Small intestine (tissue), 7 donors: Measurements from ENCODE around the gene EDRF1. TPM values are rescaled to one million over a fixed set of nuclear protein-coding genes. Genes with fewer than 3 reads are reported as not detected.

Experiments used
- DNase-seq, 2 donors: peaks; one replicate each; pipeline versions ENCODE4 v3.0.0 to v3.0.0-alpha.2; 2013
- FAIRE-seq: peaks from 2 replicates; lab custom pipeline; 2012; peaks lifted over from hg19 to GRCh38; lab: Jason Lieb, UNC
- H3K27ac ChIP-seq, 3 donors: one replicate each; pipeline ENCODE4 v1.5.1; 2013; ENCODE audit warnings: low read length in 2 of 3, mild to moderate bottlenecking in 2 of 3, control low read depth in 1 of 3, inconsistent platforms in 1 of 3, low read depth in 1 of 3, moderate library complexity in 1 of 3
- H3K27me3 ChIP-seq, 3 donors: one replicate each; pipeline ENCODE4 v1.6.1; 2013; ENCODE audit warnings: low read length in 3 of 3, inconsistent platforms in 1 of 3; ENCODE audit not compliant: control insufficient read depth in 3 of 3, insufficient read depth in 3 of 3
- H3K36me3 ChIP-seq, 3 donors: one replicate each; pipeline ENCODE4 v1.6.1; 2013; ENCODE audit warnings: low read length in 3 of 3, inconsistent platforms in 1 of 3, low read depth in 1 of 3, mild to moderate bottlenecking in 1 of 3, moderate library complexity in 1 of 3; ENCODE audit not compliant: control insufficient read depth in 3 of 3, insufficient read depth in 2 of 3
- H3K4me1 ChIP-seq, 3 donors: one replicate each; pipeline ENCODE4 v1.6.1; 2013; ENCODE audit warnings: low read length in 2 of 3, inconsistent platforms in 1 of 3, low read depth in 1 of 3, mild to moderate bottlenecking in 1 of 3, moderate library complexity in 1 of 3; ENCODE audit not compliant: control insufficient read depth in 3 of 3, insufficient read depth in 2 of 3
- H3K4me3 ChIP-seq, 3 donors: one replicate each; pipeline ENCODE4 v1.5.1; 2013; ENCODE audit warnings: low read length in 3 of 3, control low read depth in 1 of 3, inconsistent platforms in 1 of 3, low read depth in 1 of 3, mild to moderate bottlenecking in 1 of 3, moderate library complexity in 1 of 3
- H3K9me3 ChIP-seq, 2 donors: one replicate each; pipeline ENCODE4 v1.6.1; 2013; ENCODE audit warnings: low read depth in 1 of 2, low read length in 1 of 2; ENCODE audit not compliant: control insufficient read depth in 2 of 2, insufficient read depth in 1 of 2
- WGBS, 3 donors: extraction: QIAGEN DNeasy Blood & Tissue Kit; methylation state at CpG; one replicate each; pipeline ENCODE4 v1.1.7; 2013; 5-methylcytosine and 5-hydroxymethylcytosine counted together
- polyA plus RNA-seq, 4 donors: library from polyadenylated mRNA; stranded (reverse) in 3 of 4; unstranded in 1 of 4; fragments of 200-250 nt in 3 of 4; fragments of 120-200 nt in 1 of 4; gene quantifications; one replicate each; pipeline versions ENCODE4 v1.2.1 to v1.2.3, GENCODE V29; 2013
- donor health status: healthy with polysubstance abuse.
- donor health status: control.
- donor health status: control.
- donor health status: Bipolar disorder and iron deficiency.
- donor health status: healthy.

Gene EDRF1
- polyA plus RNA-seq, 4 donors = 8.6 to 30.4 (median 11.2) TPM

- no peak overlapping the region for H3K4me3 ChIP-seq
These were observed 54.4 kb downstream of the EDRF1 start for GRCh38 chr10:125773687-125774543.

GRCh38 chr10:125774581-125775191 lies 55.2 kb downstream of the EDRF1 start:
- WGBS, 3 donors = 85 to 91% (median 90%) methylated on average over 30 to 32 of the region's 32 CpGs
- H3K9me3 ChIP-seq = peaks cover 0 to 2% of the 10 kb centered on the region in 2 donors
- no peaks in the 10 kb centered on the region for H3K36me3 ChIP-seq
- no peak for FAIRE-seq
- H3K27ac ChIP-seq = no peak overlapping the region
- no peaks in the 10 kb centered on the region for H3K27me3 ChIP-seq
- H3K4me1 ChIP-seq = no peaks in the 10 kb centered on the region
- no peak for DNase-seq
- no peak overlapping the region for H3K4me3 ChIP-seq

More at GRCh38 chr10:125773687-125774543, 54.4 kb downstream of the EDRF1 start:
- Histone ChIP-seq H3K9me3 (no peaks in the 10 kb centered on the region), H3K4me1 (no peaks in the 10 kb centered on the region), H3K27me3 (no peaks in the 10 kb centered on the region), H3K36me3 (peaks cover 0 to 5% (median 0%) of the 10 kb centered on the region in 3 donors), H3K27ac (no peak overlapping the region)
- FAIRE-seq = no peak
- no peak for DNase-seq
- WGBS, 3 donors = 79 to 89% (median 87%) methylated on average over 49 to 75 of the region's 75 CpGs

- H3K9me3 ChIP-seq = peaks cover 0 to 9% of the 10 kb centered on the region in 2 donors
- no peak within 1 kb of the TSS for H3K27ac ChIP-seq
- no peaks in the 10 kb centered on the region for H3K27me3 ChIP-seq
- WGBS, 3 donors = 91 to 95% (median 94%) methylated on average over 25 to 26 of the region's 26 CpGs
- H3K4me3 ChIP-seq = no peak within 1 kb of the TSS
- DNase-seq = no peak
- FAIRE-seq = no peak
- H3K36me3 ChIP-seq = no peaks in the 10 kb centered on the region
- H3K4me1 ChIP-seq = no peaks in the 10 kb centered on the region
These were observed 56.1 kb downstream of the EDRF1 start, which contains the start of gene MMP21 for GRCh38 chr10:125775491-125776106. MMP21 (minus strand) TSS chr10:125775821; CDS start chr10:125775821, 0 bp downstream.

- H3K4me3 ChIP-seq = no peak overlapping the region
- no peak for FAIRE-seq
- no peaks in the 10 kb centered on the region for H3K27me3 ChIP-seq
- no peak overlapping the region for H3K27ac ChIP-seq
- DNase-seq = no peak
- 83 to 92% (median 87%) methylated on average over 9 of the region's 9 CpGs for WGBS, 3 donors
- no peaks in the 10 kb centered on the region for H3K4me1 ChIP-seq
- H3K36me3 ChIP-seq = no peaks in the 10 kb centered on the region
- H3K9me3 ChIP-seq = peaks cover 0 to 9% of the 10 kb centered on the region in 2 donors
These were observed 58.3 kb downstream of the EDRF1 start for GRCh38 chr10:125777806-125778205.

GRCh38 chr10:125778556-125778955 lies 59.0 kb downstream of the EDRF1 start:
- DNase-seq = no peak
- Histone ChIP-seq H3K9me3 (peaks cover 0 to 9% of the 10 kb centered on the region in 2 donors), H3K4me1 (no peaks in the 10 kb centered on the region), H3K27ac (no peak overlapping the region), H3K4me3 (no peak overlapping the region), H3K36me3 (no peaks in the 10 kb centered on the region), H3K27me3 (no peaks in the 10 kb centered on the region)
- FAIRE-seq = no peak
- WGBS, 3 donors = 56 to 65% (median 63%) methylated on average over 5 of the region's 5 CpGs

- DNase-seq (no peak), FAIRE-seq (no peak)
- WGBS, 3 donors = 76 to 82% (median 80%) methylated on average over 10 of the region's 10 CpGs
- H3K9me3 ChIP-seq = peaks cover 0 to 9% of the 10 kb centered on the region in 2 donors
- H3K36me3 ChIP-seq = no peaks in the 10 kb centered on the region
- H3K27me3 ChIP-seq = no peaks in the 10 kb centered on the region
- H3K4me1 ChIP-seq = no peaks in the 10 kb centered on the region
- no peak overlapping the region for H3K27ac ChIP-seq
- H3K4me3 ChIP-seq = no peak overlapping the region
These were observed 60.2 kb downstream of the EDRF1 start for GRCh38 chr10:125779403-125780327.

- Histone ChIP-seq H3K27me3 (no peaks in the 10 kb centered on the region), H3K4me1 (no peaks in the 10 kb centered on the region), H3K4me3 (no peak overlapping the region), H3K36me3 (peaks cover 0 to under 1% (median 0%) of the 10 kb centered on the region in 3 donors), H3K9me3 (peaks cover 0 to 9% of the 10 kb centered on the region in 2 donors), H3K27ac (no peak overlapping the region)
- 91 to 96% (median 92%) methylated on average over 8 of the region's 8 CpGs for WGBS, 3 donors
- FAIRE-seq (no peak), DNase-seq (no peak)
These were observed 61.9 kb downstream of the EDRF1 start for GRCh38 chr10:125781374-125781773.
